ENCODE results near the gene WDFY1.

WDFY1 gene, protein sequence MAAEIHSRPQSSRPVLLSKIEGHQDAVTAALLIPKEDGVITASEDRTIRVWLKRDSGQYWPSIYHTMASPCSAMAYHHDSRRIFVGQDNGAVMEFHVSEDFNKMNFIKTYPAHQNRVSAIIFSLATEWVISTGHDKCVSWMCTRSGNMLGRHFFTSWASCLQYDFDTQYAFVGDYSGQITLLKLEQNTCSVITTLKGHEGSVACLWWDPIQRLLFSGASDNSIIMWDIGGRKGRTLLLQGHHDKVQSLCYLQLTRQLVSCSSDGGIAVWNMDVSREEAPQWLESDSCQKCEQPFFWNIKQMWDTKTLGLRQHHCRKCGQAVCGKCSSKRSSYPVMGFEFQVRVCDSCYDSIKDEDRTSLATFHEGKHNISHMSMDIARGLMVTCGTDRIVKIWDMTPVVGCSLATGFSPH

DNA sequence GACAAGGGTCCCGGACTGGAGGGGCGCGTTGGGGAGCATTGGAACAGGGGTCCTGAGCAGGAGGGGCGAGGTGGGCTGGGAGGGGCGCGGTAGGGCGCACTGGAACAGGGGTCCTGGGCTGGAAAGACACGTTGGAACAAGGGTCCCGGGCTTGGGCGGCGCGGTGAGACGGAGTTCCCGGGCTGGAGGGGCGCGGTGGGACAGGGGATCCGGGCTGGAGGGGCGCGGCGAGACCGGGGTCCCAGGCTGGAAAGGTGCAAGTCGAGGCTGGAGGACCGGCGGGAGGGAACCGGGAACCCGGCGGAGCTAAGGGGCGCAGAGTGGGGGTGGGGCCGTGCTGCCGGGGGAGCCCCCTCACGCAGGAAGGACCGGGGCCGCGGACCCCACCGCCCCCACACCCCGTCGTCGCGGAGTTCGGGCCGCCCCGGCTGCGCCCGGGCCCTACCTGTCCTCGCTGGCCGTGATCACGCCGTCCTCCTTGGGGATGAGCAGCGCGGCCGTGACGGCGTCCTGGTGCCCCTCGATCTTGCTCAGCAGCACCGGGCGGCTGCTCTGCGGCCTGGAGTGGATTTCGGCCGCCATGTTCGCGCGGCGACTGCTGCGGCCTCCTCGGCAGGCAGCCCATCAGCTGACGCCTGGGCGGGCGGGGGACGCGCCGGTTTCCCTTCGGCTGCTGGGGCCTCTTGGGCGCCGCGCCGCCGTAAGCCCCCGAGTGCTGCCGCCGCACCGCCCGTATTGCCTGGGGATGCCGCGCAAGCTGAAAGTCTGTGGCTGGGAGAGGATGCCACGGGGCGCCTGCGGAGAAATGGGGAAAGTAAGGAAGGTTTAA lies at the start of gene WDFY1:
WDFY1 (minus strand) TSS at position 633 of the 829 bp plus-strand sequence; CDS start at position 582, 51 bp downstream.
- DNase-seq: peak; percentile 83

DNA sequence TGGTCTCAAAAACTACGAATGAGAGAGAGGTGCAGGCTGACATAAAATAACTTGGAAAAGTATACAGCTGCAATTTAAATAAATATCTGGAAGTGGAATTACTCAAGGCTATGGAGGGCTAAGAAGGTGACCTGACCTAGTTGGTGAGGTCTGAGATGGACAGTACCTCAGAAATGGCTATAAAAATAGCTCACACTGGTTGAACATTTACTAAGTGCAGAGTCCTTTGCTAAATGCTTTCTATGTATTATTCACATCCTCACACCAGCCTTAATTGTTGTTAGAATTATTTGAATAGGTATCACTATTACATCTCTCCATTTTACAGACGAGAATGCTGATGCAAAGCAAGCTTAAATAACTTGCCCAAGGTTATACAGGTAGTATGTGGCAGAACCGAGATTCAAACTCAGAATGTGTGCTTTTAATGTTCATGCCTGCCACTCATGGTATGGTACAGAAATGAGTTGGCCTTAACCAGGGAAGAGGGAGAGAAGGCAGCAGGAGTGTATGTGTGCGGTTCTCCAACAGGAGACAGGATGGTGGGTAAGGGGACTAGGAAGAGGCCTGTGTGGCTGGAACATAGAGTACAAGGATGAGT lies 49.5 kb upstream of the WDFY1 start:
- DNase-seq: no peak

DNA sequence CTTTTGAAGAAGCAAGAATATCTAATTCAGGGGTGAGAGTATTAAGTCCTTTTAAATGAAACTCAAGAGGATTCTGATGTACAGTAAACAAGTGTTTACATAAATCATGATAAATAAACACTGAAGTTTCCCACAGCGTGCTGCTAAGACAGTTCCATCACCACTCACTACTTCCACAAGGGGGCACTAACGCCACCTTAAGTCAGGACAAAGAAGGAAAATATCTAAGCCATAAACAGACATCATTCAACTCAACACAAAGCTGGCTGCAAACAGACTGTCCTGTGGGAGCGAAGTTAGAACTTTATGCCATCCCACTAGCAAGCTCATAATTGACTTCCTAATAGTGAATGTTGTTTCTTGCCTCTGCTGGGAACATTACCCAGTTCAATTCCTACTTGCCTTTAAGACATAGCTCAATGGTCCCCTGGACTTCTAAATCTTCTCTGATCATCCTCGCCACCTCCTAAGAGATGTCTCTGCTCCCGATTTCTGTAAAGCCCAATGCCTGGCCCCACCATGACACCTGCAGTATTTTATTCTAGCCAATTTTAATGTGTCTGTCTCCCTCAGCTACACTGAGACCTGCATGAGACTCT lies 48.6 kb upstream of the WDFY1 start:
- peak; percentile 43 for DNase-seq

DNA sequence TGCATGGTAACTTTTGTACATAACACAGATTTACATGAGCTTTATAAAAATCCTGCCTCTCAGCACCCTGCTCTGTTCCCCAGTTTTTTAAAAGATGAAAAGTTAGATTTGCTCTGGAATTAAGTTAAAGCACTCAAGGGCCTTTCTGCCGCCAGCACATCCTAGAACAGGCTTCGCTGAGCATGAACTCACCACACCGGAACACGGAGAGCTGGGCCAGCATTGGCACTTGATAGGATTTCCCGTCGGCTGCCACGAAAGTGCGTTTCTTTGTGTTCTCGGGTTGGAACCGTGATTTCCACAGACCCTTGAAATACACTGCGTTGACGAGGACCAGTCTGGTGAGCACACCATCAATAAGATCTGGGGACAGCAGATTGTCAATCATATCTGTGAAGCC lies 46.5 kb upstream of the WDFY1 start:
- DNase-seq: no peak

DNA sequence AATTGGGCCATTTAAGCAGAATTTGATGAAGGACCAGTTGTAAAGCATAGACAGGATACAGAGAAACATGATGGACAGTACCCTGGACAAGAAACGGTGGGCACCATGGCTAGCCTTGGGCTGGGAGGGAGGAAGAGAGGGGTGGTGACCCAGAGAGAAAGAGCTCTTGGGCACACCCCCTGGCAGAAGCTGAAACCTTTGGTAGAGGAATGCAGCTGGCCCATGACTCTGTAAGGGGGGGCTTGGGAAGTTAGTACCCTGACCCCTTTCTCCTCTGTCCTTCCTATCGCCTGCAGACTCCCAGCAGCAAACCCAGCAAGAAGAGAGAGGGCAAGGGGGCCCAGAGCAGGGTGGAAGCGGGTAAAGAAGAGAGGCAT lies 44.7 kb upstream of the WDFY1 start:
- no peak for DNase-seq

DNA sequence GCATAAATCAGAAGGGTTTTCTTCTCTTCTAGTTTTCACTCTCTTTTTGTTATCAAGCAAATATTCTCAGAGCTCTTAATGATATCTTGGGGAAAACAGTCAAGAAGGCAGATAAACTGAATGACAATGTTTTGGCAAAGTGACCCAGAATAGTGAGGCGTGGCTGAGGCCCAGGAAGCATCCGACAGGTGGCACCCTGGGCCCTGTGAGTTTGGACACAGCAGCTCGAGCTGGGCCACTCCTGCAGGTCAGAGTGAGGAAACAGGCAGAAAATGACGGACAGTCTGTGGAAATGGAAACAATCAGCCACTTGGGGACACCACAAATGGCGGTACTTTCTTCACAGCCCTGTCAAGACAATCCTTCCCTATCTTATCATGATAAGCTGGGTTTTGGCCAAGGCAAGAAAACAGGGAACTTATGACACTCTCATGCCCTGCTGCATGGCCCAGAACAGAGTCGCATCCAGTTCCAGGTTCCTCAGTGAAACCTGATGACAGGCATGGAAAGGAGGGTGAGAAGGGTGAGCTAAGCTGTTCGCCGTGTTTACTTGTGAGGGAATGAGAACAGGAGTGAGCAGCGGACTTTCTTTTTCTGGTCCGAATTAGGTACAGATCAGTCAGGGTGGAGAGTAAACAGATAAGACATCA lies 44.2 kb upstream of the WDFY1 start:
- DNase-seq: no peak

DNA sequence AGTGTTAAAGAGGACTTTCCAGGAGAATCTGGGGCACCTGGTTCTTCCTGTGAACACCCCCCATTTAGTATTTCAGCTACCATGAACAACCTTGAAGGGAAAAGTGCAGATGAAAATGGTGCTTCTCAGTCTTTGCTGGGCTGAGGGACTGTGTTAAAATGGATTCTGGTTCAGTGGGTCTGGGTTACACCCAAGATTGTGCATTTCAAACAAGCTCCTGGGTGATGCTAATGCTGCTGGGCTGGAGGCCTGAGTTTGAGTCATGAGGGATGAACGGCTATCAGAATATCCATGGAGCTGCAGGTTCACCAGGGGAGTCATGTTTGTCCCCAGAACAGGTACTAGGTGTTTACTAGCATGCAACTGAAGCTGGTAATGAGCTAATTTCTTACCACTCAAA lies 36.1 kb upstream of the WDFY1 start:
- DNase-seq: no peak

DNA sequence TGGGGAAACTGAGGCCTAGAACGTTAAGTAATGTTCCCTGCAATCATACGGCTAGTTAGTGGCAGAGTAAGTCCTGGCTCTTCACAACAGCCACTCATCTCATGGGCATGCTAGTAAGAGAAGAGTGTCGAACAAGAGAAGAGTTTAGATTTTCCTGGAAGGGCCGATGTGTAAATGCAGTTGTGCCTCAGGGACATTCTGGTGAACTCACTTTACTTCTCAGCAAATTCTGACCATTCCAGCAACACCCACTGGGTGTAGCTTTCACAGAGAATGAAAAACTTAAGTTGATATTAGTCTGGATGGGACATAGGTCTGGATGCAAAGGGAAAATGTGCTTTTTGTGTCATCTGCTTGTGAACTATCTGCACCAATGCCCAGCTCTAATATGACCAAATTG lies 35.7 kb upstream of the WDFY1 start:
- DNase-seq: no peak

DNA sequence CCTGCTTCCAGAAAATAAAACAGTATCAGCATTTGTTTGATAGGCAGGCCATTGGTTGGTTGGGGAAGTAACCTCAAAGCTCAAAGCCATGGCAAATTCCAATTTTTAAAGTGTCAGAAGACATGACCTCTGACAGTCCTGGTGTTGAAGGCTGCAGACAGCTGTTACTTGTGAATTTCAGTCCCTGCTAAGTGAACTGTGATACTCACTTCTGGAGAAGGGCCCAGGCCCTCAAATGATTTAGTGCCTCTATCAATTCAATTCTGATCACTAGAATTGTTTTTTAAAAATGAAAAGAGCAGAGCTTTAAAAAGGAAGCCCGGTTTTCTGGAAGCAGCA lies 35.2 kb upstream of the WDFY1 start:
- DNase-seq: no peak

DNA sequence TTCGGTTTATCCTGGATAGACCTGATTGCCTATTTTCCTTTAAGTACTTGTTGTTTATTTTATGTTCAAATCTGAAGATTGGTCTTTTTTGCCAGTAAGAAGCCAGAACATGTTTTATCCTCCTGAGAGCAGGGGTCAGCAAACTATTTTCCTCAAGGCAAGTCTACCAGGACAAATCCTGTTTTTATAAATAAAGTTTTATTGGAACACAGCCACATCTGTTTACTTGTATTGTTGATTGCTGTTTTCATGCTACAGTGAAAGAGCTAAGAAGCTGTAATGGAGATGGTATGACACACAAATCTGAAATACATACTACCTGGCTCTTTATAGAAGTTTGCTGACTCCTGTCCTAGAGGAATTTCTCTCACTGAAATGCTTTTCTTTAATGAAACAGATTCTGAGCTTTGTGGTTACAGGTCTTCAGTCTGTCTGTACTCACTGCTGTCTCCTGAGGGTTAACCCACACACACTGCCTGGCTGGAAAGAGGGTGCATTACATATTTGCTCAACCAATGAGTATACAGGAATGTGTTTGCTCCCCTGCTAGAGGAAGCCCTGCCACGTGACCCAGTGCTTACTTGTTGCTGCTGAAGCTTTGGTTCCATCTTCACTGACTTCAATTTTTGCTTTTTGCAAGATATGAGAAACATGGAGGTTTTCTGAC lies 34.7 kb upstream of the WDFY1 start:
- DNase-seq: no peak

DNA sequence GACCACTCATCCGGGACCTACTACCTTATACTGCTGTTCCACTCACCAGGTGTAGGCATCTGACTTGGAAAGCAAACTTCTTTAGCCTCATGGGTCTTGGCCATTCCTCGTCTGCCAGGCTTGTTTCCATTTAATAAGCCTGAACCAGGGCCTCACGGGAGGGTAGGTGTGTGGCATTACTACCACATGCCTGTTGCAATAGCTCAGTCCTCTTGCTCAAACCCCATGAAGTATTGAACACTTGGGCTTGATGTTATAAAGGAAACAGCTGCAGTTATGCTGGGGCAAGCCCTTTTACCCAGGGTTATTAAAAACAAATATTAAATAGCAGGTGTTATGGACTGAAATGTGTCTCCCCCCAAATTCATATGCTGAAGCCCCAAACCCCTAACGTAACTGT lies 33.3 kb upstream of the WDFY1 start:
- DNase-seq: no peak

DNA sequence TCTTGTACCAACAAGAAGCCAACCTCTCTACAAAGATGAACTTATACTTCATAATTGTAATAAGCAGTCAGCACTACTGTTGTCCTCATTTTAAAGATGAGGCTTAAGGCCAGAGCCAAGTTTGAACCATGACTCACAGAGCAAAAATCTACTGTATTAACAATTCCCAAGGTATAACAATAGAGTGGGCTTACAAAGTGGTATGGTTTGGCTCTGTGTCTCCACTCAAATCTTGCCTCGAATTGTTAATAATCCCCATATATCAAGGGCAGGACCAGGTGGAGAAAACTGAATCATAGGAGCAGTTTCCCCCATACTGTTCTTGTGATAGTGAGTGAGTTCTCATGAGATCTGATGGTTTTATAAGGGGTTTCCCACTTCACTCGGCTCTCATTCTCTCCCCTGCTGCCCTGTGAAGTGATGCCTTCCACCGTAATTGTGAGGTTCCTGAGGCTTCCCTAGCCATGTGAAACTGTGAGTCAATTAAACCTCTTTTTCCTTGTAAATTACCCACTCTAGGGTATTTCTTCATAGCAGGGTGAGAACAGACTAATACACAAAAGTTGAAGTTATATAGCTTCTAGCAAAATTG lies 31.6 kb upstream of the WDFY1 start:
- no peak for DNase-seq

DNA sequence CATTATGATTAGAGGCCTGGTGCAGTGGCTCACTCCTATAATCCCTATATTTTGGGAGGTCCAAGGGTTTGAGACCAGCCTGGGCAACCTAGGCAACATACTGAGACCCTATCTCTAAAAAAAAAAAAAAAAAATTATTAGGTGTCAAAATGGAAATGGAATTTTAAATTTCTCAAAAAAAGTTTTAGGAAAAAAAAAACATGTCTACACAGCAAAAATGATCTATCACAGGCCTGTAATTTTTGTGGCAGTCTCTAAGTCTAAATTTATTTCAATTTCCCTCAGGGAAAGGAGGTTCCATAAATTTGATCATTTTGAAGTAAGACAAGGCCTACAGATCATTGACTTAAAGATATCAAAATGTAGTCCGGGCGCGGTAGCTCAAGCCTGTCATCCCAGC lies 28.5 kb upstream of the WDFY1 start:
- DNase-seq: no peak

DNA sequence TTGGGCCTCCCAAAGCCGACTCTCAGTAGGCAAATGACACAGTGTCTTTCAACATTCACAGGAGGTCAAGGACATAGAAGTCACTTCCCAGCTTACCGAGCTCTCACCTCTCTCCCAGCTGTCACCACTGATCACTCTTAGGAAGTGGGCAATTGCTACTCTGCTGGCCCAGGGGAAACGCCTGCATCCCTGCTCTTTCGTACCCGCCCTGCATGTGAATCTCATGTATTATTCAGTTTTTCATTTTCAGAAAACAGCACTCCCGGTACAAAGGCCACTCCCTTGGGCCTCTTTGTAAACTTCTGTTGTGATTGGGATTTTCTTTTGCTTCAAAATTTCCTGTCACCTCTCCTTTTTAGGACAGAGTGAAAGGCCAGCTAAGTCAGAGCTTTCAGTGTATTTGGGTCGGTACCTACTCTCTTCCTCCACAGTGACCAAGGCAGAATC lies 27.5 kb upstream of the WDFY1 start:
- DNase-seq: no peak

DNA sequence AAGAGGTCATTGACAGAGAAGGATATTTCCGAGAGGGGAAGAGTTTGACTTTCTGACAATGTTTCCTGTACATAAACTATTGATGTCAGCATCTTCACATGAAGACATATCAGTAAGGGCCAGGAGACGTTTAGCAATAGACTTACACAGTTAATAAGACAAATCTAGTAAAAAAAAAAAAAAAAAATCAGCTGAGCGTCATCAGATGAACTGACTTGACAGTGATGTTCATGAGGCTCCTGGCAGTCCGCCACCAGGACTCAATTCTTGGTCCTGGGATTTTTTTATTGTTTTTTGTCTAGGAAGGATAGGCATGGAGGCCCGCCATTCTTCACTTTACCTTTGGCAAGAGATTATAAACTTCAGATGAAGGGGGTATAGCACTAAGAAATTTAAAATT lies 26.6 kb upstream of the WDFY1 start:
- DNase-seq: no peak

DNA sequence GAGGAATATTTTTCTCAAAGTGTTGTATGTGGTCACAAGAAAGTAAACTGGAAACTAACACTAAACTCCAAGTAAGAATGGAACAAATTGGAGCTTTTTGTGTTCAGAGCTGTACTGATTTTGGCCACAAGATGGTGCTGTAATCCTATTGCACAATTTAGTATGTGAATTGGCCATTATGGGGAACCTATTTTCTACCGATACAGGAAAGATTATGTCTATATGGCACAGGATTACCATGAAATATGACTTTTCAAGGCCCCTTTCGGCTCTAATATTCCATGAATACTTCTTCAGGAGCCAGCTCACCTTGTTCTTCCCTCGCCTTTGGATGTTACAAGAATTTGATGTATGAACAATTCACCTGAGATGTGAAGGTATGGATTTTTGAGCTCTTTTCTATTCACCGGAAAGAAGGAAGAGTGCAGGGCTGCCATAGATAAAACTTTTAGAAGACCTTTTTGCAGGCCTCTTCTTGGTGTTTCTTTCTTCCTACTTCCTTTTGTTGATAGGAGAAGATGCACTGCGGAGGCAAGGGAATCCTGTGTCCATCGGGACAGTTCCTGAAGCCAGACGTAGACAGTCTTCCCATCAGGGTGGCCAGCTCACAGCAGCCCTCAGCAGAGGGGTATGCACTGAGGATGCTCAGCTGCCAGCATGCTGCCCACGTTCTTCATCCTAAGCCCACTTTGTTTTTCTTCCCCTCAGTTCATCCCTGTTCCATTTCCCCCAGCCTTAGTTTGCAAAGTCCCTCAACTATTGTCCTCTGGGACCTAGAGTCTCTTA lies 25.4 kb upstream of the WDFY1 start:
- DNase-seq: no peak

DNA sequence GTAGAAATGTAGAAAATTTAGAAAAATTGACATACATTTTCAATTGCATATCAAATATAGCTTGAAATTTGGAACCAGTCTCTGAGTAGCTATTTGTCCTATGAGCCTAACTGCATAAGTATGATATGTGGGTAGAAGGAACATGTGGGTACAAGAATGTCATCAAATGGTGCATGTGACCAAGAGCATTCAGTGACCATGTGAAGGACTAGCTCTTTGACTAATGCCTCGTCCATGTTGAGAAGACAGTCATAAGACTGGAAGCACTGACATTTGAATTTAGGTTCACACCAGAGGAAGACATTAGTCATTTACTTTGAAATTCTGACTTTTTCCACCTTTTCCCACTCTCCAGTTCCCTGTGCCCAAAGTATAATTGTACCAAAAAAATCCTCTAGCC lies 24.7 kb upstream of the WDFY1 start:
- no peak for DNase-seq

DNA sequence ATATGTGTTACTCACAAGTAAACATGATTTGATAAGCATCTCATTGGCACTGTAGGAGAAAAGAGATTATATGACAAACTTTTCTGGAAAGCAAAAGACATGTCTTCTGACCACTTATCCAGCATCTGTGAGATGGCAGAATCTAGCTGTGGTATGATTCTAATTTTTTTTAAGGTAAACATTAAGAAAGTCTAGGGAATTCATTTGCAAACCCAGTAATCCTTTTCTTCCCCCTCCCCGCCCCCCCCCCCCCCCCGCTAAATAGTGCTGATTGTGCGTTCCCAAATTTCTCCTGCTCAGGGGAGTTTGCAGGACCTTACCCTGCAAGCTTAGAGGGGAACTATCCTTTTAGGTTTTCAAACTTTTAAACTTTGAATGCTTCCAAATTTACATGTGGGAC lies 24.2 kb upstream of the WDFY1 start:
- no peak for DNase-seq

DNA sequence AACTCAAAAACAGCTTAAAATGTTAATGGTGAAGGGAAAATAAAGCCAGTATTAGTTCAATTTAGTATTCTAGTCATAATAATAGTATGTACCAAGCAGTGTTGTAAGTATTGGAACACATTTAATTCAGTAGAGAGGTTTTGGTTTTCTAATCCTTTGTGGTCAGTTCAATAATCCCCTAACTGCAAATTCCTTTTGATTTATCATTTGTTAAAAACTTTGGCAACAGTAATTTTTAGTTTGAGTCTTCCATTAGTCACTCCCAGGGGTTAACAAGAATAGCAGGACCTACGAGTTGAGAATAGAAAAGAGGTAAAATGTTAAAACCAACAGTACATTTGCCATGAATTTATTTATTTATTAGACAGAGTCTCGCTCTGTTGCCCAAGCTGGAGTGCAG lies 22.8 kb upstream of the WDFY1 start:
- DNase-seq: no peak

DNA sequence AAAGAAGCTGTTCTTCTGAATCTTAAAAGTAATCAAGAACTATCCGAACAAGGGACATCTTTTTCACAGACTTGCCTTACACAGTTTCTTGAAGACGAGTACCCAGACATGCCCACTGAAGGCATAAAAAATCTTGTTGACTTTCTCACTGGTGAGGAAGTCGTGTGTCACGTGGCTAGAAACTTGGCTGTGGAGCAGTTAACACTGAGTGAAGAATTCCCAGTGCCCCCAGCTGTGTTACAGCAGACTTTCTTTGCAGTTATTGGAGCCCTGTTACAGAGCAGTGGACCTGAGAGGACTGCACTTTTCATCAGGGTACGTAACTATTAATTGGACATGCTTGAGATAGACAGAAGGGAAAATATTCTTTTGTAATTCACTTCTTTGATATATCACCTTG lies 14.6 kb upstream of the WDFY1 start:
- no peak for DNase-seq
